GM12878 (cell line): ENCODE results near the gene ARID3A. TPM values are rescaled to one million over a fixed set of nuclear protein-coding genes. Genes with fewer than 3 reads are reported as not detected.
A peak's percentile ranks its signal among the peaks of the same experiment; 100 is the strongest.

ENCODE experiments used
- CEBPB ChIP-seq, 2 experiments: fragments of 150-350 bp in 1 of 2; IDR thresholded peaks; 2 replicates each; pipeline ENCODE4 v1.6.1; 2012 to 2014; ENCODE audit warnings: low read depth in 2 of 2, low read length in 2 of 2, borderline replicate concordance in 1 of 2, inconsistent platforms in 1 of 2
- CREM ChIP-seq: IDR thresholded peaks from 2 replicates; pipeline ENCODE4 v1.6.1; 2014; ENCODE audit warnings: antibody characterized with exemption, low read depth
- E2F8 ChIP-seq: fragments of 450-650 bp; IDR thresholded peaks from 2 replicates; pipeline ENCODE4 v1.6.1; 2018; ENCODE audit warnings: mild to moderate bottlenecking, low read depth, moderate library complexity; ENCODE audit not compliant: partially characterized antibody
- EED ChIP-seq: sonication (generic); IDR thresholded peaks from 2 replicates; pipeline ENCODE4 v1.6.1; 2016; ENCODE audit warnings: antibody characterized with exemption, low read depth
- ETV6 ChIP-seq, 2 experiments: fragments of 450-650 bp in 1 of 2; IDR thresholded peaks in 1 of 2; conservative IDR thresholded peaks in 1 of 2; 2 replicates each; pipeline ENCODE4 v1.6.1; 2014; ENCODE audit warnings: antibody characterized with exemption in 1 of 2, borderline replicate concordance in 1 of 2, low read depth in 1 of 2, mild to moderate bottlenecking in 1 of 2, moderate library complexity in 1 of 2
- FOS ChIP-seq: IDR thresholded peaks from 3 replicates; pipeline ENCODE4 v1.6.1; 2011; ENCODE audit warnings: borderline replicate concordance; ENCODE audit not compliant: insufficient read length; ENCODE audit errors: extremely low read depth
- FOXM1 ChIP-seq: IDR thresholded peaks from 2 replicates; pipeline ENCODE4 v1.6.1; 2012; ENCODE audit warnings: low read depth, mild to moderate bottlenecking, inconsistent platforms, low read length, moderate library complexity
- GATAD2B ChIP-seq: fragments of 450-650 bp; conservative IDR thresholded peaks from 2 replicates; pipeline ENCODE4 v1.6.1; 2017; ENCODE audit warnings: low read depth, mild to moderate bottlenecking, moderate library complexity
- HDGF ChIP-seq: fragments of 450-650 bp; IDR thresholded peaks from 2 replicates; pipeline ENCODE4 v1.6.1; 2016; ENCODE audit warnings: antibody characterized with exemption
- IRF4 ChIP-seq: IDR thresholded peaks from 2 replicates; pipeline ENCODE4 v1.6.1; 2011; ENCODE audit warnings: low read depth, low read length
- KDM1A ChIP-seq: fragments of 200-600 bp; sonication (generic); IDR thresholded peaks from 2 replicates; pipeline ENCODE4 v1.6.1; 2016; ENCODE audit warnings: borderline replicate concordance
- LARP7 ChIP-seq: fragments of 450-650 bp; IDR thresholded peaks from 2 replicates; pipeline ENCODE4 v1.6.1; 2017; ENCODE audit warnings: mild to moderate bottlenecking
- MAX ChIP-seq: IDR thresholded peaks from 2 replicates; pipeline ENCODE4 v1.6.1; 2012; ENCODE audit warnings: low read depth, low read length, improper control_type of control experiment
- NRF1 ChIP-seq: conservative IDR thresholded peaks from 2 replicates; pipeline ENCODE4 v1.6.1; 2011; ENCODE audit warnings: mild to moderate bottlenecking, low read depth, low read length, improper control_type of control experiment
- RB1 ChIP-seq: fragments of 450-650 bp; formaldehyde crosslinking; IDR thresholded peaks from 2 replicates; pipeline ENCODE4 v1.6.1; 2017; ENCODE audit warnings: mild to moderate bottlenecking, borderline replicate concordance
- RCOR1 ChIP-seq: conservative IDR thresholded peaks from 2 replicates; pipeline ENCODE4 v1.6.1; 2012; ENCODE audit warnings: low read depth, low read length, improper control_type of control experiment
- SMARCA5 ChIP-seq: fragments of 450-650 bp; IDR thresholded peaks from 2 replicates; pipeline ENCODE4 v1.6.1; 2017; ENCODE audit warnings: mild to moderate bottlenecking
- SRF ChIP-seq, 2 experiments: IDR thresholded peaks; 2 replicates each; pipeline ENCODE4 v1.6.1; 2011; ENCODE audit warnings: low read depth in 2 of 2, low read length in 2 of 2, mild to moderate bottlenecking in 1 of 2, moderate library complexity in 1 of 2
- STAT1 ChIP-seq: fragments of 450-650 bp; conservative IDR thresholded peaks from 2 replicates; pipeline ENCODE4 v1.6.1; 2014; ENCODE audit warnings: antibody characterized with exemption, mild to moderate bottlenecking
- TBL1XR1 ChIP-seq: IDR thresholded peaks from 2 replicates; pipeline ENCODE4 v1.6.1; 2012; ENCODE audit warnings: low read depth, low read length, improper control_type of control experiment
- TCF3 ChIP-seq: IDR thresholded peaks from 2 replicates; pipeline ENCODE4 v1.6.1; 2012; ENCODE audit warnings: low read depth, mild to moderate bottlenecking, low read length, borderline replicate concordance; ENCODE audit not compliant: insufficient read depth
- WRNIP1 ChIP-seq: IDR thresholded peaks from 2 replicates; pipeline ENCODE4 v1.6.1; 2011; ENCODE audit warnings: low read depth, low read length, improper control_type of control experiment, borderline replicate concordance
- ZBED1 ChIP-seq: IDR thresholded peaks from 2 replicates; pipeline ENCODE4 v1.6.1; 2016; ENCODE audit warnings: borderline replicate concordance
- polyA plus RNA-seq, 11 experiments: library from polyadenylated mRNA; depleted of rRNA in 4 of 11; unstranded in 6 of 11; stranded (reverse) in 5 of 11; fragments of >200 nt; fragmentation: Nextera tagmentation in 4 of 11; fragmentation: Illumina TruSeq in 1 of 11; extraction: Ambion mirVana in 4 of 11; extraction: Trizol in 1 of 11; gene quantifications; 1 replicate in 1 of 11; 2 replicates in 10 of 11; pipeline versions ENCODE4 v1.2.1 to v1.2.3, GENCODE V29; 2011 to 2016; ENCODE audit warnings: inconsistent platforms in 2 of 11, missing spikeins in 2 of 11, low read depth in 1 of 11
- total RNA-seq, 4 experiments: library from RNA; depleted of rRNA in 3 of 4; stranded (reverse); fragments of >200 nt in 3 of 4; fragmentation: Illumina TruSeq in 1 of 4; extraction: Trizol in 1 of 4; gene quantifications; 2 replicates each; pipeline versions ENCODE4 v1.2.1 to v1.2.3, GENCODE V29; 2013 to 2021
- TF ChIP-seq, protein P1 (sequence below): IDR thresholded peaks from 2 replicates; pipeline ENCODE4 v1.6.1; 2012; ENCODE audit warnings: low read length, inconsistent platforms
- TF ChIP-seq, protein P2 (sequence below): fragments of 450-650 bp; conservative IDR thresholded peaks from 2 replicates; pipeline ENCODE4 v1.6.1; 2017; ENCODE audit warnings: mild to moderate bottlenecking, moderate library complexity

ARID3A gene
- total and polyA plus RNA-seq, 10 of the 15 experiments (the other 5 are each of a cell fraction or from before 2014, with no cell fraction given): 0.76 to 70.0 (median 16.7) TPM

DNA sequence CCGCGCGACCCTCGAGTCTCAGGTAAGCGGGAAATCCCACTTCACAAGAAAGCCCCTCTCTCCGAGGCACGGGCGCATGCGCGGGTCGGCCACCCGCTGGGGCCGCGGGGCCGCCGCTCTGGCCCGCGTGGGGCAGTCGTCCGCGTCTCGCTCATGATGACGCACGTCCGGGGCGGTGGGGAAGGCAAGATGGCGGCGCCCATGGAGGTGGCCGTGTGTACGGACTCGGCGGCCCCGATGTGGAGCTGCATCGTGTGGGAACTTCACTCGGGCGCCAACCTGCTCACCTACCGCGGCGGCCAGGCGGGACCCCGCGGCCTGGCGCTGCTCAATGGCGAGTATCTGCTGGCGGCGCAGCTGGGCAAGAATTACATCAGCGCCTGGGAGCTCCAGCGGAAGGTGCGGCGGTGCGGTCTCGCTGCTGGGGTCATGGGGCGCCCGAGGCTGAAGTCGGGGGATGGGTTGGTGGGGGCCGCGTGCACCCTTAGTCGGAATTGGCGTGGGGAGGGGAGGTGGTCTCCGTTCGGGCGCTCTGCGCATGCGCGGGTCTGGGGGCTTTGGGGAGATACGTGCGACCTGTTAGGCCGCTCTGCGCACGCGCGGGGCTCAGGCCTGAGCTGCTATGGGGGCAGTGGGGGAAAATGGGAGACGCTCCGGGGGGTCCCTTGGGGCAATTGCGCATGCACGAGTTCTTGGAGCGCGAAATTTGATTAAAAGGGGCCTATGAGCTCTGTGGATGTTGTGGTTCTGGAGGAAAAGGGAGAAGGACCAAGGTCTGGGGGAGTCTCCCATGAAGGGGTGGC lies 58.5 kb downstream of the ARID3A start, which contains the start of gene WDR18 (continued):
- TF ChIP-seq TCF3: no peak
- peak; percentile 80 for TF ChIP-seq MAX
- TF ChIP-seq, protein P1, sequence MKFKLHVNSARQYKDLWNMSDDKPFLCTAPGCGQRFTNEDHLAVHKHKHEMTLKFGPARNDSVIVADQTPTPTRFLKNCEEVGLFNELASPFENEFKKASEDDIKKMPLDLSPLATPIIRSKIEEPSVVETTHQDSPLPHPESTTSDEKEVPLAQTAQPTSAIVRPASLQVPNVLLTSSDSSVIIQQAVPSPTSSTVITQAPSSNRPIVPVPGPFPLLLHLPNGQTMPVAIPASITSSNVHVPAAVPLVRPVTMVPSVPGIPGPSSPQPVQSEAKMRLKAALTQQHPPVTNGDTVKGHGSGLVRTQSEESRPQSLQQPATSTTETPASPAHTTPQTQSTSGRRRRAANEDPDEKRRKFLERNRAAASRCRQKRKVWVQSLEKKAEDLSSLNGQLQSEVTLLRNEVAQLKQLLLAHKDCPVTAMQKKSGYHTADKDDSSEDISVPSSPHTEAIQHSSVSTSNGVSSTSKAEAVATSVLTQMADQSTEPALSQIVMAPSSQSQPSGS: no peak
- peak; percentile 86 for TF ChIP-seq LARP7
- TF ChIP-seq STAT1: 0 out of 2 replicates have a peak, but pooled peaks have one; percentile 0
- TF ChIP-seq, protein P2, sequence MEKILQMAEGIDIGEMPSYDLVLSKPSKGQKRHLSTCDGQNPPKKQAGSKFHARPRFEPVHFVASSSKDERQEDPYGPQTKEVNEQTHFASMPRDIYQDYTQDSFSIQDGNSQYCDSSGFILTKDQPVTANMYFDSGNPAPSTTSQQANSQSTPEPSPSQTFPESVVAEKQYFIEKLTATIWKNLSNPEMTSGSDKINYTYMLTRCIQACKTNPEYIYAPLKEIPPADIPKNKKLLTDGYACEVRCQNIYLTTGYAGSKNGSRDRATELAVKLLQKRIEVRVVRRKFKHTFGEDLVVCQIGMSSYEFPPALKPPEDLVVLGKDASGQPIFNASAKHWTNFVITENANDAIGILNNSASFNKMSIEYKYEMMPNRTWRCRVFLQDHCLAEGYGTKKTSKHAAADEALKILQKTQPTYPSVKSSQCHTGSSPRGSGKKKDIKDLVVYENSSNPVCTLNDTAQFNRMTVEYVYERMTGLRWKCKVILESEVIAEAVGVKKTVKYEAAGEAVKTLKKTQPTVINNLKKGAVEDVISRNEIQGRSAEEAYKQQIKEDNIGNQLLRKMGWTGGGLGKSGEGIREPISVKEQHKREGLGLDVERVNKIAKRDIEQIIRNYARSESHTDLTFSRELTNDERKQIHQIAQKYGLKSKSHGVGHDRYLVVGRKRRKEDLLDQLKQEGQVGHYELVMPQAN: peak; percentile 73
- TF ChIP-seq SRF (IDR thresholded peaks at IDR 0.05; ENCODE audit: low read depth in 2 of 2, low read length in 2 of 2): peak in 1 of 2 experiments; percentile 71; a peak in 1 of 4 replicates
- peak; percentile 90 for TF ChIP-seq NRF1
- no peak for TF ChIP-seq KDM1A
- TF ChIP-seq ZBED1: no peak
- TF ChIP-seq WRNIP1: no peak
- peak; percentile 77; the same call in 1 of the 2 replicates for TF ChIP-seq RB1
- no peak for TF ChIP-seq FOXM1
- TF ChIP-seq HDGF: peak; percentile 83
- no peak for TF ChIP-seq IRF4
- peak; percentile 41; the same call in 1 of the 2 replicates for TF ChIP-seq SMARCA5
- no peak for TF ChIP-seq EED
- peak; percentile 93; the same call in 1 of the 2 replicates for TF ChIP-seq RCOR1
- 0 out of 2 replicates have a peak, but pooled peaks have one; percentile 18 for TF ChIP-seq TBL1XR1
- peak; percentile 98 for TF ChIP-seq CREM
- no peak for TF ChIP-seq FOS
- no peak for TF ChIP-seq CEBPB (IDR thresholded peaks at IDR 0.05; ENCODE audit: borderline replicate concordance in 1 of 2, low read depth in 2 of 2, low read length in 2 of 2)
- peak; percentile 58 for TF ChIP-seq GATAD2B
- TF ChIP-seq E2F8: no peak
- TF ChIP-seq ETV6 (conservative IDR thresholded peaks at IDR 0.05 in 1 of 2, IDR thresholded peaks at IDR 0.05 in 1 of 2; ENCODE audit: borderline replicate concordance in 1 of 2, low read depth in 1 of 2): no peak
